OCI-LY7 (cell line): ENCODE results near the gene CCDC126. TPM values are rescaled to one million over a fixed set of nuclear protein-coding genes. Genes with fewer than 3 reads are reported as not detected.

ENCODE experiments used
- BruUV-seq: library from RNA; stranded (reverse); fragments of 400-500 nt; replicated peaks from 2 replicates; lab custom pipeline; 2021; lab: Mats Ljungman, UMichigan
- CTCF ChIA-PET: fragments of 300-600 bp; sonication (Branson Sonifier 250); formaldehyde crosslinking; loops from one replicate; lab custom pipeline; 2022; ENCODE audit warnings: antibody characterized with exemption; ENCODE audit not compliant: unreplicated experiment; lab: Charles Lee
- POLR2A ChIA-PET: fragments of 300-600 bp; sonication (Branson Sonifier 250); formaldehyde crosslinking; loops from one replicate; lab custom pipeline; 2022; ENCODE audit warnings: antibody characterized with exemption; lab: Charles Lee
- DNase-seq: peaks from one replicate; pipeline ENCODE4 v3.0.0-alpha.2; 2015; ENCODE audit warnings: low spot score
- H2AFZ ChIP-seq: fragments of 200-600 bp; sonication (generic), shearing (Covaris generic); 2 replicates; pipeline ENCODE4 v1.6.1; 2014; ENCODE audit warnings: mild to moderate bottlenecking, antibody characterized with exemption, low read length, moderate library complexity
- H3K27ac ChIP-seq: fragments of 200-600 bp; sonication (generic); 2 replicates; pipeline ENCODE4 v1.5.1; 2014; ENCODE audit warnings: mixed run types, low read depth, mild to moderate bottlenecking, moderate library complexity, low read length, inconsistent platforms; ENCODE audit not compliant: poor library complexity, severe bottlenecking
- H3K36me3 ChIP-seq: fragments of 200-600 bp; sonication (generic); 2 replicates; pipeline ENCODE4 v1.6.1; 2014; ENCODE audit warnings: mild to moderate bottlenecking, antibody characterized with exemption, low read length, moderate library complexity, mixed read lengths; ENCODE audit not compliant: insufficient read depth
- H3K4me1 ChIP-seq: fragments of 200-600 bp; sonication (generic); 2 replicates; pipeline ENCODE4 v1.5.1; 2014; ENCODE audit warnings: mild to moderate bottlenecking, low read length; ENCODE audit not compliant: insufficient read depth, poor library complexity, severe bottlenecking
- H3K4me2 ChIP-seq: fragments of 200-600 bp; sonication (generic); 2 replicates; pipeline ENCODE4 v1.6.1; 2014; ENCODE audit warnings: mild to moderate bottlenecking, low read length
- H3K4me3 ChIP-seq: fragments of 200-600 bp; sonication (generic); 2 replicates; pipeline ENCODE4 v1.5.1; 2014; ENCODE audit warnings: mild to moderate bottlenecking, low read depth, low read length; ENCODE audit not compliant: poor library complexity, severe bottlenecking
- H3K79me2 ChIP-seq: fragments of 200-600 bp; sonication (generic); 2 replicates; pipeline ENCODE4 v1.6.1; 2016; ENCODE audit warnings: low read depth, mild to moderate bottlenecking, low read length, moderate library complexity, mixed read lengths; ENCODE audit not compliant: insufficient read depth
- H3K9me2 ChIP-seq: fragments of 200-600 bp; sonication (generic); 2 replicates; pipeline ENCODE4 v1.6.1; 2016; ENCODE audit warnings: mild to moderate bottlenecking, low read length, mixed read lengths; ENCODE audit not compliant: insufficient read depth
- H3K9me3 ChIP-seq: fragments of 200-600 bp; sonication (generic); 2 replicates; pipeline ENCODE4 v1.6.1; 2014; ENCODE audit warnings: mild to moderate bottlenecking, mixed run types, low read length, mixed read lengths
- H4K20me1 ChIP-seq: fragments of 200-600 bp; sonication (generic); 2 replicates; pipeline ENCODE4 v1.6.1; 2014; ENCODE audit warnings: mild to moderate bottlenecking, antibody characterized with exemption, low read length, moderate library complexity, mixed read lengths; ENCODE audit not compliant: insufficient read depth
- EZH2phosphoT487 ChIP-seq: fragments of 200-600 bp; sonication (generic); IDR thresholded peaks from 2 replicates; pipeline ENCODE4 v1.6.1; 2018; ENCODE audit warnings: low read depth, borderline replicate concordance, mild to moderate bottlenecking, mixed run types, antibody characterized with exemption, low read length, moderate library complexity, mixed read lengths
- intact Hi-C: fragments of 100-400 bp; cut with micrococcal nuclease; formaldehyde crosslinking; loops from one replicate; pipeline ENCODE4 v1.10.0; 2022; ENCODE audit not compliant: unreplicated experiment
- total RNA-seq, 2 experiments: library from RNA; depleted of rRNA in 1 of 2; stranded (reverse); fragments of >200 nt in 1 of 2; shearing (Covaris generic) in 1 of 2; gene quantifications; 2 replicates each; pipeline ENCODE4 v1.2.3, GENCODE V29; 2014 to 2022
- TF ChIP-seq, protein P1 (sequence below): fragments of 200-600 bp; sonication (generic); conservative IDR thresholded peaks from 2 replicates; pipeline ENCODE4 v1.5.1; 2014; ENCODE audit warnings: mild to moderate bottlenecking, antibody characterized with exemption, low read length, moderate library complexity, mixed read lengths

The CCDC126 gene
- total RNA-seq, 2 experiments from 2014 or later: 9.6 to 14.2 TPM

- H3K4me2 ChIP-seq: no peak overlapping the region
- ChIA-PET CTCF (no interaction called here), POLR2A (interaction anchor here (1.1 kb wide), 1 partner anchor 15 kb away, joined by 8 read pairs; no protein-coding TSS in a partner anchor)
- intact Hi-C loops: no loop called here
- H3K4me1 ChIP-seq: no peaks in the 10 kb centered on the region
- BruUV-seq: no TSS peak
- H3K4me3 ChIP-seq: no peak overlapping the region
- no peak for TF ChIP-seq EZH2phosphoT487
- TF ChIP-seq, protein P1, sequence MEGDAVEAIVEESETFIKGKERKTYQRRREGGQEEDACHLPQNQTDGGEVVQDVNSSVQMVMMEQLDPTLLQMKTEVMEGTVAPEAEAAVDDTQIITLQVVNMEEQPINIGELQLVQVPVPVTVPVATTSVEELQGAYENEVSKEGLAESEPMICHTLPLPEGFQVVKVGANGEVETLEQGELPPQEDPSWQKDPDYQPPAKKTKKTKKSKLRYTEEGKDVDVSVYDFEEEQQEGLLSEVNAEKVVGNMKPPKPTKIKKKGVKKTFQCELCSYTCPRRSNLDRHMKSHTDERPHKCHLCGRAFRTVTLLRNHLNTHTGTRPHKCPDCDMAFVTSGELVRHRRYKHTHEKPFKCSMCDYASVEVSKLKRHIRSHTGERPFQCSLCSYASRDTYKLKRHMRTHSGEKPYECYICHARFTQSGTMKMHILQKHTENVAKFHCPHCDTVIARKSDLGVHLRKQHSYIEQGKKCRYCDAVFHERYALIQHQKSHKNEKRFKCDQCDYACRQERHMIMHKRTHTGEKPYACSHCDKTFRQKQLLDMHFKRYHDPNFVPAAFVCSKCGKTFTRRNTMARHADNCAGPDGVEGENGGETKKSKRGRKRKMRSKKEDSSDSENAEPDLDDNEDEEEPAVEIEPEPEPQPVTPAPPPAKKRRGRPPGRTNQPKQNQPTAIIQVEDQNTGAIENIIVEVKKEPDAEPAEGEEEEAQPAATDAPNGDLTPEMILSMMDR: no peak
- no peak overlapping the region for H3K27ac ChIP-seq
- no peak overlapping the region for H2AFZ ChIP-seq
- H3K79me2 ChIP-seq: no peaks in the 10 kb centered on the region
- H4K20me1 ChIP-seq: no peaks in the 10 kb centered on the region
- no peaks in the 10 kb centered on the region for H3K9me3 ChIP-seq
- no peak for DNase-seq
- no peaks in the 10 kb centered on the region for H3K36me3 ChIP-seq
- no peaks in the 10 kb centered on the region for H3K9me2 ChIP-seq
Measured at GRCh38 chr7:23586159-23586558, 11.0 kb upstream of the CCDC126 start.

DNA sequence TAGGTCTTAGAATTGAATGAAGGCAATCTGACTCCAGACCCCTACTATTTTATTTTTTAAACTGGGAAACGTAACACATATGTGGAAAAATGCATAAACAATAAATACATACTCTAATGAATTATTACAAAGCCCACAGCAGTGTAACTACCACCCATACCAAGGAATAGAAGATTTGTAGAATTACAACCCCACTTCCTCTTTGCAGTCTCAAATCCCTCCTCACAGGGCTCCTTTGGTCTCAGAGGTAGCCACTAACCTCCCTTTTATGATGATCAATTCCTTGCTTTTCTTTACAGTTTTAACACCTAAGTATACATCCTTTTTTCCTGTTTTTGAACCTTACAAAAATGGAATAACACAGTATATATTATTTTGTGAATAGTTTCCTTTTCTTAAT is 6.7 kb upstream of the CCDC126 start:
- Histone ChIP-seq H3K4me1 (peaks cover 23% of the 10 kb centered on the region), H2AFZ (no peak overlapping the region), H3K27ac (no peak overlapping the region), H3K36me3 (no peaks in the 10 kb centered on the region), H3K4me2 (no peak overlapping the region), H3K9me3 (no peaks in the 10 kb centered on the region), H4K20me1 (no peaks in the 10 kb centered on the region), H3K79me2 (no peaks in the 10 kb centered on the region), H3K9me2 (no peaks in the 10 kb centered on the region), H3K4me3 (no peak overlapping the region)
- no peak for DNase-seq
- BruUV-seq: no TSS peak
- POLR2A ChIA-PET: interaction anchor here (0.7 to 1.0 kb wide), 2 partner anchors 8 to 332 kb away, joined by 3 read pairs; no protein-coding TSS in a partner anchor
- intact Hi-C loops: no loop called here
- CTCF ChIA-PET: no interaction called here
- TF ChIP-seq, protein P1: no peak
- no peak for TF ChIP-seq EZH2phosphoT487

- DNase-seq: peak; percentile 47
- CTCF ChIA-PET: interaction anchor here (0.8 kb wide), 1 partner anchor 54 kb away, joined by 4 read pairs; no protein-coding TSS in a partner anchor
- H3K79me2 ChIP-seq: no peaks in the 10 kb centered on the region
Measured at GRCh38 chr7:23593706-23594105, 3.5 kb upstream of the CCDC126 start.

More at GRCh38 chr7:23593706-23594105, 3.5 kb upstream of the CCDC126 start:
- POLR2A ChIA-PET: no interaction called here
- peaks cover 45% of the 10 kb centered on the region for H3K4me1 ChIP-seq
- peak overlapping the region; percentile 57 for H3K4me2 ChIP-seq
- no peaks in the 10 kb centered on the region for H3K36me3 ChIP-seq
- no peaks in the 10 kb centered on the region for H3K9me3 ChIP-seq
- H3K9me2 ChIP-seq: no peaks in the 10 kb centered on the region
- H3K27ac ChIP-seq: no peak overlapping the region
- no peaks in the 10 kb centered on the region for H4K20me1 ChIP-seq
- intact Hi-C loops: no loop called here
- no peak for TF ChIP-seq EZH2phosphoT487
- TF ChIP-seq, protein P1: no peak
- no TSS peak for BruUV-seq
- H2AFZ ChIP-seq: peak overlapping the region; percentile 35; the same call in 1 of the 2 replicates
- no peak overlapping the region for H3K4me3 ChIP-seq
